Activated CD4-positive, alpha-beta T cell treated with anti-CD3 and anti-CD28 coated beads for 36 hours (primary cell): Measurements from ENCODE around the gene LARP4. TPM values are rescaled to one million over a fixed set of nuclear protein-coding genes. Genes with fewer than 3 reads are reported as not detected.
A peak's percentile ranks its signal among the peaks of the same experiment; 100 is the strongest.
"Not testable (repeated sequence)": the region's sequence is repeated elsewhere in the genome, so short reads cannot be mapped to it uniquely, and the experiment has no call there.

Experiments used
- ATAC-seq: fragments of 200-7000 bp; cut with Tn5 transposase; one replicate; pipeline ENCODE4 v1.10.0; 2021; ENCODE audit warnings: mild to moderate bottlenecking, moderate library complexity
- CTCF ChIA-PET: fragments of 350-600 bp; sonication (Branson Sonifier 250); formaldehyde crosslinking; loops from one replicate; lab custom pipeline; 2021; ENCODE audit warnings: antibody characterized with exemption; lab: Charles Lee
- POLR2A ChIA-PET: fragments of 350-600 bp; sonication (Branson Sonifier 250); formaldehyde crosslinking; loops from one replicate; lab custom pipeline; 2021; ENCODE audit warnings: antibody characterized with exemption, inconsistent platforms; lab: Charles Lee
- DNase-seq: peaks from one replicate; pipeline ENCODE4 v3.0.0-alpha.2; 2020
- H3K27ac Mint-ChIP-seq: one replicate; pipeline ENCODE4 v1.8.0; 2021; ENCODE audit warnings: mixed read lengths
- H3K27me3 Mint-ChIP-seq: one replicate; pipeline ENCODE4 v1.8.0; 2021; ENCODE audit warnings: mixed read lengths
- H3K36me3 Mint-ChIP-seq: one replicate; pipeline ENCODE4 v1.8.0; 2021; ENCODE audit warnings: low read depth, mixed read lengths
- H3K4me1 Mint-ChIP-seq: one replicate; pipeline ENCODE4 v1.8.0; 2021; ENCODE audit warnings: mixed read lengths
- H3K4me3 Mint-ChIP-seq: one replicate; pipeline ENCODE4 v1.8.0; 2021; ENCODE audit warnings: mild to moderate bottlenecking, moderate library complexity, mixed read lengths
- H3K9me3 Mint-ChIP-seq: one replicate; pipeline ENCODE4 v1.8.0; 2021; ENCODE audit warnings: low read depth, mixed read lengths
- intact Hi-C, 2 experiments: fragments of 100-400 bp; cut with DNase I in 1 of 2; cut with micrococcal nuclease in 1 of 2; formaldehyde crosslinking; loops; one replicate each; pipeline versions ENCODE4 v1.14.2 to v1.15.1; 2022 to 2024; cut with DNase I, micrococcal nuclease
- total RNA-seq, 2 experiments: library from RNA; stranded (reverse); gene quantifications; one replicate each; pipeline ENCODE4 v1.2.3, GENCODE V29; 2021

LARP4 gene
- total RNA-seq, 2 experiments from 2014 or later = 66.3 to 72.4 TPM

DNA sequence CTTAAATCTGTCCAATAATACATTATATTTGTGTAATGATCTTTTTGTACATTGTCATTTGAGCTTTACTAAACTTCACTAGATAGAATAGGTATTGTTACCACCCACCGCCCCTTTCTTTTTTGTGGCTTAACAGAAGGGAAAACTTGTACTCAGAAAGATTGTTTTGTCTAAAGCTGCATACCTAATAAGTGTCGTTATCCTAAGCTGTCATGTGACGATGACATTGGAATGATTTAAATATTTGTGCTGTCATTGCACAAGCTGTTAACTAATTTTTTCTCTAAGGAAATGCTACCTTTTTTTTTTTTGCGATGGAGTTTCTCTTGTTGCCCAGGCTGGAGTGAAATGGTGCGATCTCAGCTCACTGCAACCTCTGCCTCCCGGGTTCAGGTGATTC is 107.7 kb downstream of the LARP4 start:
- Mint-ChIP-seq H3K9me3 (no peaks in the 10 kb centered on the region), H3K27ac (peak overlapping the region; percentile 84), H3K4me1 (peaks cover 55% of the 10 kb centered on the region), H3K4me3 (peak overlapping the region; percentile 98), H3K36me3 (peaks cover 11% of the 10 kb centered on the region), H3K27me3 (no peaks in the 10 kb centered on the region)
- CTCF ChIA-PET = interaction anchor here (0.6 to 5.0 kb wide), 15 partner anchors 12 to 1052 kb away, joined by 3 to 58 read pairs (median 5); no protein-coding TSS in a partner anchor
- POLR2A ChIA-PET = interaction anchor here (1.1 to 2.8 kb wide), 4 partner anchors 9 to 47 kb away, joined by 3 to 11 read pairs (median 6); no protein-coding TSS in a partner anchor
- DNase-seq = no peak
- no peak for ATAC-seq
- intact Hi-C loops = loop anchor here (5.0 to 10.0 kb wide), 3 partner anchors 114 to 516 kb away; partner anchors contain the start of gene SLC11A2 (in 1 of the 2)

DNA sequence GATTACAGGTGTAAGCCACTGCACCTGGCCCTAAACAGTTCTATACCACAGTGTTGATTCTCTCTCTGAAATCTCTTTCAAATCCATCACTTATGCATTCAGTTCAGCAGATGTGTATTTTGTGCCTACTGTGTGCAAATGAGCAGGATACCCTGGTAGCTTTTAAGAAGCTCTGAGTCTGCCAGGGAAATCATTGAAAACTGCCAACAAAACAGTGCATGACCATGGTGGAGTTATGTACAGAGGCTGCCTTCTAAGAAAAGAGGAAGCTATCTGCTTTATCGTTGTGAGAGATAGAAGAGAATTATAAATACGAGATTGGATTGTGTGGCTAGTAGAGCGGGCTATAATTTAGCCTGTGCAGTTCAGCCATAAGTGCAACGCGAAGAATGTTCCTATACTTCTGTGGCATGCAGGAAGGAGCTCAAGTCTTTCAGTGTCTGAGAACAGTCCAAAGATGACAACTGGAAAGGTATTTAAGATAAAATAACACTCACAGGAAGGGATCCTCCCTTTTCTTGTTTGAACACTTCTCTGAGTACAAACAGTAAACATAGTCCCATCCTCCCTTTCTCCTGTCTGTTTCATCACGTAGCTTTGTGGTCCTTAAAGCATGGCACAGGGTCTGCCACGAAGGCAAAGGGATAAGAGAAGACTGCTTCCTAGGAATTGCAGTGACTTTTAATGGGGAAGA is 108.4 kb downstream of the LARP4 start:
- Mint-ChIP-seq H3K27ac (peak overlapping the region; percentile 84), H3K36me3 (peaks cover 11% of the 10 kb centered on the region), H3K4me3 (peak overlapping the region; percentile 98), H3K4me1 (peaks cover 63% of the 10 kb centered on the region), H3K9me3 (no peaks in the 10 kb centered on the region), H3K27me3 (no peaks in the 10 kb centered on the region)
- POLR2A ChIA-PET = interaction anchor here (0.7 to 2.7 kb wide), 9 partner anchors 9 to 125 kb away, joined by 3 to 10 read pairs (median 3); no protein-coding TSS in a partner anchor
- CTCF ChIA-PET = interaction anchor here (0.6 to 5.0 kb wide), 31 partner anchors 9 to 1053 kb away, joined by 3 to 58 read pairs (median 4); no protein-coding TSS in a partner anchor
- ATAC-seq (no peak), DNase-seq (no peak)
- intact Hi-C loops = loop anchor here (5.0 to 10.0 kb wide), 3 partner anchors 113 to 516 kb away; partner anchors contain the start of gene SLC11A2 (in 1 of the 2)

DNA sequence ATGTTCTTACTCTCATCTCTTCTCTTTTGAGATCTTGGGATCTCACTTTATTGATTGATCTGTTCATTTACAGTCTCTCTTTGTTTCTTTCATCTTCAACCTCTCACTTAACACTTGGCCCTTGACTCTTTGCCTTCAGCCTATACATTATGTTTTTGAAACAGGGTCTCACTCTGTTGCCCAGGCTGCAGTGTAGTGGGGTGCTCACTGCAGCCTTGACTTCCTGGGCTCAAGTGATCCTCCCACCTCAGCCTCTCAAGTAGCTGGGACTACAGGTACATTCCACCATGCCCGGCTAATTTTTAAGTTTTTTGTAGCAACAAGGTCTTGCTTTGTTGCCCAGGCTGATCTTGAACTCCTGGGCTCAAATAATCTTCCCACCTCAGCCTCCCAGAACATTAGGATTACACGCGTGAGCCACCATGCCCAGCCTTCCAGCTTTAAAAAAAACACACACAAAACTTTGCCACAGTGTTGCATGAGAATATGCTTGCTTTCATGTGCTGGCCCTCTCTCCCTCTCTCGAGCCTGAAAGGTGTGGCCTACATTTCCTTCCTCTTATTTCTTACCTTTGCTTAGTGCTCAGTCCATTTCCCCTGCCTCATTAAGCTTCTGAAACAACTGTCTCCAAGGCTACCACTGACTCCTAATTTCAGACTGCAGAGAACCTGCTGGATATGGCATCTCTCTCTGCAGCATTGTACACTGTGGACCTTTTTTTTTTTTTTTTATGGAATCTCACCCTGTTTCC is 114.0 kb downstream of the LARP4 start:
- Mint-ChIP-seq H3K36me3 (peaks cover 13% of the 10 kb centered on the region), H3K4me3 (no peak overlapping the region), H3K27me3 (no peaks in the 10 kb centered on the region), H3K9me3 (no peaks in the 10 kb centered on the region), H3K4me1 (peaks cover 45% of the 10 kb centered on the region), H3K27ac (peak overlapping the region; percentile 87)
- CTCF ChIA-PET = interaction anchor here (0.6 to 3.0 kb wide), 3 partner anchors 10 to 124 kb away, joined by 3 to 17 read pairs (median 3); no protein-coding TSS in a partner anchor
- DNase-seq (no peak), ATAC-seq (no peak)
- intact Hi-C loops = no loop called here
- POLR2A ChIA-PET = no interaction called here

DNA sequence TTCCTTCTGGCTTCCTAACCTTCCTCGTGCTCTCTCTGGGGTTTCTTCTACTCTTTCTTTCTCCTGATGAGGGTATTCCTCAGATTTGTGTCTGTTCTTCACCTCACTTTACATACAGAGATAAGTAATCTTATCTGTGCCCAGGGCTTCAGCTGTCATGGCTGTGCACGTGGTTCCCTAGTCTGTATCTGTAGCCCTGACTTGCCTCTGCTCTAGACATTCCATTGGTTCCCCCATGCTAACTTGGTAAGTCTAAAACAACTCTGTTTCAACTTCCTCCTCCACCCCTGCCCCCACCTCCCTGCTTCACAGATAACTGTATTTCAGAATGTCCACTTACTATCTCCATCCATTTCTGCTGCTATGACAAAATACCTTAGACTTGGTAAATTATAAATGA is 114.9 kb downstream of the LARP4 start:
- Mint-ChIP-seq H3K4me1 (peaks cover 37% of the 10 kb centered on the region), H3K9me3 (no peaks in the 10 kb centered on the region), H3K4me3 (no peak overlapping the region), H3K27me3 (no peaks in the 10 kb centered on the region), H3K27ac (peak overlapping the region; percentile 72), H3K36me3 (peaks cover 13% of the 10 kb centered on the region)
- DNase-seq (no peak), ATAC-seq (no peak)
- POLR2A ChIA-PET = no interaction called here
- intact Hi-C loops = no loop called here
- CTCF ChIA-PET = interaction anchor here (1.7 to 3.0 kb wide), 2 partner anchors 8 to 123 kb away, joined by 8 to 17 read pairs; no protein-coding TSS in a partner anchor

DNA sequence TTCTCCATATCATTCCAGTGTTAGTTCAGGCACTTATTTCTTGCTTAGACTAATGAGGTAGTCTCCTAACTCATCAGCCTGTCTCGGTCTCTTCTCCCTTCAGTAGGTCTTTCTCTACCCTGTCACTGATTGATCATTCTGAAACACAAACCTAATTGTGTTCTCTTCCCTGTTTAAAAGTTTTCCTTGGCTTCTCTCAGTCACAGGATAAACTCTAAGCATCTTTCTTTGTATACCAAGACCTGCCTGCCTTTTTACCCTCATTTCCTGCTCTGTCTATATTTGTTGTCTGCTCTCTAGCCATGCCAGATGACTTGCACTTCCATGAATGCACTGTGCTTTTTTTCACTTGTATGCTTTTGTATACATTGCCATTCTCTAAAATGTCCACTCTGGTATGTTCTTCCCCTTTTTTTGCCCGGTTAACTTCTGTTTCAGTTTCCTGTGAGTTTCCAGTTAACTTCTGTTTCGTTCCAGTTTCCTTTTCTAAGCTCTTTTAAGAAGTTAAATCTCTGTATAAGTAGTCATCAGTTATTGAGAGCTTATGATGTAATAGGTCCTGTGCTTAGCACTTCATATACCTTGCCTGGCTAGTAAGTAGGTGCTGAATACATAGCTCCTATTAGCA is 116.8 kb downstream of the LARP4 start:
- no peak for DNase-seq
- CTCF ChIA-PET = interaction anchor here (0.9 to 1.4 kb wide), 9 partner anchors 8 to 99 kb away, joined by 3 to 5 read pairs (median 3); partner anchors contain the start of gene DIP2B

DNA sequence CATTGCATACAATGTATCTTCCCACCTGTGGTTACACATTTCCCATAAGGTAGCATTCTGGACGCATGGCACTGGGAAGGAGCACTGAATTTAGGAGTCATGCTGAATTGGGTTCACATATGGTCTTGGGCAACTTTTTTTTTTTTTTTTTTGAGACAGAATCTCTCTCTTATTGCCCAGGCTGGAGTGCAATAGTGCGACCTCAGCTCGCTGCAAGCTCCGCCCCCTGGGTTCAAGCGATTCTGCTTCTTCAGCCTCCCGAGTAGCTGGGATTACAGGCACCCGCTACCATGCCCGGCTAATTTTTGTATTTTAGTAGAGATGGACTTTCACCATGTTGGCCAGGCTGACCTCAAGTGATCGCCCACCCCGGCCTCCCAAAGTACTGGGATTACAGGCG is 117.4 kb downstream of the LARP4 start:
- Mint-ChIP-seq H3K27ac (no peak overlapping the region), H3K27me3 (no peaks in the 10 kb centered on the region), H3K36me3 (peaks cover 17% of the 10 kb centered on the region), H3K4me1 (peaks cover 36% of the 10 kb centered on the region), H3K4me3 (no peak overlapping the region), H3K9me3 (peaks cover 2% of the 10 kb centered on the region)
- intact Hi-C loops = no loop called here
- CTCF ChIA-PET = interaction anchor here (0.9 to 1.4 kb wide), 9 partner anchors 9 to 98 kb away, joined by 3 to 5 read pairs (median 3); partner anchors contain the start of gene DIP2B
- POLR2A ChIA-PET = interaction anchor here (0.9 to 1.6 kb wide), 9 partner anchors 8 to 80 kb away, joined by 3 to 24 read pairs (median 5); no protein-coding TSS in a partner anchor
- DNase-seq (peak; percentile 32), ATAC-seq (peak; percentile 13)

More for the DNA sequence above, 116.8 kb downstream of the LARP4 start:
- Mint-ChIP-seq H3K27me3 (no peaks in the 10 kb centered on the region), H3K9me3 (no peaks in the 10 kb centered on the region), H3K4me1 (peaks cover 37% of the 10 kb centered on the region), H3K27ac (no peak overlapping the region), H3K36me3 (peaks cover 15% of the 10 kb centered on the region), H3K4me3 (no peak overlapping the region)
- intact Hi-C loops = loop anchor here (1.0 kb wide), 6 partner anchors 12 to 38 kb away; partner anchors contain the start of gene DIP2B (in 1 of the 2)
- POLR2A ChIA-PET = interaction anchor here (0.9 to 1.6 kb wide), 9 partner anchors 8 to 80 kb away, joined by 3 to 24 read pairs (median 5); no protein-coding TSS in a partner anchor
- peak; percentile 89 for ATAC-seq

DNA sequence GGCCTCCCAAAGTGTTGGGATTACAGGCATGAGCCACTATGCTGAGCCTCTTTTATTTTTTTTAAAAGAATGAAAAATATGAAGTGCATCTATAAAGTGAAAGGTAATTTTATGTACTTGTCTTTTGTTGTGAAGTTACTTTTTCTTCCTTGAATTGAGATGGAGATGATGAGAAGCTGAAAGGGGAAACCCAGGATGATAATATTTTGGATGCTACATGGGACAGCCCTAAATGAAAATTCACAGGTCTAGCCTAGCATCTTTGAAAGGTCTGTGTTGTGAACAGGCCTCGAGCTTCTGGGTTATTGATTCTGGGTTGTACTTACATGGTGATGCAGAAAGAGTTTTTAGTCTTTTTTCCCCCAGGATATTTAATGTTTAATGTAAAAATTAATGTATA is 118.7 kb downstream of the LARP4 start:
- CTCF ChIA-PET = interaction anchor here (0.7 to 1.7 kb wide), 4 partner anchors 13 to 121 kb away, joined by 3 to 5 read pairs (median 4); partner anchors contain the start of gene DIP2B
- ATAC-seq (no peak), DNase-seq (no peak)
- Mint-ChIP-seq H3K4me1 (peaks cover 33% of the 10 kb centered on the region), H3K27ac (peak overlapping the region; percentile 96), H3K36me3 (peaks cover 23% of the 10 kb centered on the region), H3K4me3 (no peak overlapping the region), H3K9me3 (peaks cover 2% of the 10 kb centered on the region), H3K27me3 (no peaks in the 10 kb centered on the region)
- POLR2A ChIA-PET = interaction anchor here (1.4 kb wide), 1 partner anchor 9 kb away, joined by 3 read pairs; no protein-coding TSS in a partner anchor
- intact Hi-C loops = no loop called here

DNA sequence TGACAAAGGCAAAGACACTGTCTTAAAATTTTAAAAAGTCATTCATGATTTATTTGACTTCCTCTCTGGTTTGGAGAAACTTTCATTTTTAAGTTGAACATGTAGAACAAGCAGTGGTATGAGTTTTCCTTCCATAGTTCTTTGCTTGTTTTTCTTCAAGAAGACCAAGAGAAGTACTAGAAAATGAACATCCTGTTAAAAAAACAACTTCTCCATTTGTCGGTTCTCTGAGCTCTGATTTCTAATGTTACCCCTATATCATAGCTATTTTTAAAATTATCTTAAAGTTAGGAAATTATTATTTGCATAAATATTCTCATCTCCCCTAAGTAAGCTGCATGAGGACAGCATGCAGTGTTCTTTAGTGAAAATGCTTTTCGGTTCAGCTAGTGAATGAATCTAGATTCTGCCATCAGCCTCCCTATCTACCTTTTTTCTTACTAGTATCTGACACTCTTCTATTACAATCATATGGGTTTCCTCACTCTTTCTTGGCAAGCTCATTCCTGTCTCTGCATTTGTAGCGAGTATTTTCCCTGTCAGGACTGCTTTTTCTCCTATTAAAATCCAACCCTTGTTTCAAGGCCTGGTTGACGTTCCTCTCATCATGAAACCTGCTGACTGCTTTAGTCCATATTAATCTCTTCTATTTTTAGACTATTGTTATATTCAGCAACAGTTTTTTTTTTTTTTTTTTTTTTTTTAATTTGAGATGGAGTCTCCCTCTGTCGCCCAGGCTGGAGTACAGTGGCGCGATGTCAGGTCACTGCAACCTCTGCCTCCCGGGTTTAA is 119.9 kb downstream of the LARP4 start:
- ChIA-PET CTCF (interaction anchor here (0.6 to 2.8 kb wide), 11 partner anchors 11 to 243 kb away, joined by 3 to 13 read pairs (median 3); partner anchors contain the start of gene ATF1), POLR2A (interaction anchor here (0.8 to 1.0 kb wide), 3 partner anchors 12 to 17 kb away, joined by 3 to 4 read pairs (median 4); no protein-coding TSS in a partner anchor)
- no peak for DNase-seq
- peaks cover 2% of the 10 kb centered on the region for H3K9me3 Mint-ChIP-seq
- peak overlapping the region; percentile 96 for H3K27ac Mint-ChIP-seq
- peak overlapping the region; percentile 54 for H3K4me3 Mint-ChIP-seq
- H3K27me3 Mint-ChIP-seq = no peaks in the 10 kb centered on the region
- H3K4me1 Mint-ChIP-seq = peaks cover 23% of the 10 kb centered on the region
- peaks cover 19% of the 10 kb centered on the region for H3K36me3 Mint-ChIP-seq
- intact Hi-C loops = no loop called here
- ATAC-seq = no peak

DNA sequence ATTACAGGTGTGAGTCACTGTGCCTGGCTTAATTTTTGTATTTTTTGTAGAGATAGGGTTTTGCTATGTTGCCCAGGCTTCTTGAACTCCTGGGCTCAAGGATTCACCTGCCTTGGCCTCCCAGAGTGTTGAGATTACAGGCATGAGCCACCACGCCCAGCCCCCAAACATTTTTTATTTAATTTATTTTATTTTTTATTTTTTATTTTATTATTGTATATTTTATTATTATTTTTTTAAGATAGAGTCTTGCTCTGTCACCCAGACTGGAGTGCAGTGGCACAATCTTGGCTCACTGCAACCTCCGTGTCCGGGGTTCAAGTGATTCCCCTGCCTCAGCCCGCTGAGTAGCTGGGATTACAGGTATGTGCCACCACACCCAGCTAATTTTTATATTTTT is 121.1 kb downstream of the LARP4 start:
- Mint-ChIP-seq H3K4me1 (peaks cover 22% of the 10 kb centered on the region), H3K36me3 (peaks cover 23% of the 10 kb centered on the region)
- DNase-seq, intact Hi-C loops, H3K27me3 Mint-ChIP-seq, H3K27ac Mint-ChIP-seq, H3K9me3 Mint-ChIP-seq, H3K4me3 Mint-ChIP-seq, ATAC-seq: not testable (repeated sequence)
- POLR2A ChIA-PET = interaction anchor here (0.6 to 0.9 kb wide), 2 partner anchors 15 to 81 kb away, joined by 4 to 5 read pairs; no protein-coding TSS in a partner anchor
- CTCF ChIA-PET = interaction anchor here (1.0 to 2.8 kb wide), 3 partner anchors 10 to 78 kb away, joined by 3 to 13 read pairs (median 4); no protein-coding TSS in a partner anchor
